IPS-18c (cell line): Measurements from ENCODE around the gene KARS1.

Experiments
- H3K4me3 ChIP-seq: 2 replicates; pipeline ENCODE4 v1.7.0; 2013; ENCODE audit warnings: low read depth, mild to moderate bottlenecking, low read length, moderate library complexity; ENCODE audit not compliant: insufficient read depth
- H3K9me3 ChIP-seq: one replicate; pipeline ENCODE4 v1.6.1; 2013; ENCODE audit warnings: mild to moderate bottlenecking, low read length, moderate library complexity; ENCODE audit not compliant: control insufficient read depth, insufficient read depth

Gene KARS1

DNA sequence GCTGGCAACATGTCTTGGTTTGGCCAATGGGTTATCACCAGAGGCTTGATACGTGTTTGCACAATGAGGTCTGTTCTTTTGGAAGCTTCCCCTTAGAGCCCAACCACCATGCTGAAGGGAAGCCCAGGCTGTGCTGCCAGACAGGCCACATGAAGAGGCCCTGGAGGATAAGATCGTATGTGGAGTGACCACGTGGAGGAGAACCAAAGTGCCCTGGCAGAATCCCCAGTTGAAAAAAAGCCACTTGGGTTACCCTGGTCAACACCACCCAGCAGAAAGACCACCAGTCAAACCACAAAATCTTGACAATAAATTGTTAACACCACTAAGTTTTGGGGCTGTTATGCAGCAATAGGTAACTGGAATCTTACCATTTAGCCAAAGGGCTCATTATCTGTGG, 17.4 kb downstream of the KARS1 start:
- no peaks in the 10 kb centered on the region for H3K9me3 ChIP-seq

DNA sequence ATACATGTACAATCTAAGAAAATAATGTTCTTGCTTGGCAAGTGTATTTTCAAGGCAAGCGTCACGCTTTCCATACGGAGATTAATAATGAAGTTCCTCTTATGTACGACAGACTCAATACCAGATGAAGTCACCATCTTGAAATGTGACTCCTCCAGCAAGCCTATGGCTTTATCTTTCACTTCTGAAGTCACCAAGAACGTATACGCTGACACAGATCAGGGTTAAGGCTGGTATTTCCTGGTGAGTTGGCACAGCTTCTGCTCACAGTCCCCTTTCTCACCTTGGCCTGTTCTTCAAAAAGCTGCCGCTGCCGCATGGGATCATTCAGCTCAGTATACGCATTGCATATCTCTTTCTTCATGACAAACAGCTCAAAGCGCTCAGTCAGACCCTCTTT, 18.3 kb downstream of the KARS1 start:
- H3K9me3 ChIP-seq: no peaks in the 10 kb centered on the region
- no peak overlapping the region for H3K4me3 ChIP-seq

More for the DNA sequence above, 17.4 kb downstream of the KARS1 start:
- H3K4me3 ChIP-seq: no peak overlapping the region

DNA sequence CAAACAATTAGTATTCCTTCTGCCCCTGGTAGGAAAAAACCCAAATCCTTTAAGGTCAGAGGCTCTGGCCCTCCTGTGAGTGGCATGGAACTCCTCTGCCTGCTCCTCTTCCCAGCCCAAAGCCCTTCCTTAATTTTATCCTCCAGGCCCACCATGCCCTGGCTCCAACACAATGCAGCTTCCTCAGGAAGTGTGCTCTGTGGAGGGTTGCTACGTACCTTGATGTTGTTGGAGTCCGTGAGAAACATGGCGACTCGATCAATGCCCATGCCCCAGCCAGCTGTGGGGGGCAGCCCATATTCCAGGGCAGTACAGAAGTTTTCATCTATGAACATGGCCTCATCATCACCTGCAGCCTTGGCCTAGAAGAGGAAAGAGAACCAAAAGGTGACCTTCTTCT, 19.1 kb downstream of the KARS1 start:
- Histone ChIP-seq H3K4me3 (no peak overlapping the region), H3K9me3 (no peaks in the 10 kb centered on the region)

DNA sequence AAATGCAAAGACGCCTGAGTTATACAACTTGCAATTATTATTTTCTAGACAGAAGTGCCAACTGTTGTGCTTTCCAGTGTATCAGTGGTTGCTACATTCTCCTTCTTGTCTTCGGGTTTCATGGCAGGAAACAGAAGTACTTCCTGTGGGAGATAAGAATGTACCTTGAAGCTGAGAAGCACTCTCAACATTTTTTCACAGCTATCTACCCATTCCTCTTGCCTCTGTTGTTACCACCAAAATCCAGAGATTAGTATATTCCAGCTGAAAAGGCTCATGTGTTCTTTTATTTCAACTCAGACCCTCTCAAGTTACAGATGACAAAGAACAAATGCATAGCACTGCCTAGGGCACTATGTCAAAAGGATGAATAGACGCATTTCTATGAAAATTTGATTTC, 19.6 kb downstream of the KARS1 start:
- no peak overlapping the region for H3K4me3 ChIP-seq

DNA sequence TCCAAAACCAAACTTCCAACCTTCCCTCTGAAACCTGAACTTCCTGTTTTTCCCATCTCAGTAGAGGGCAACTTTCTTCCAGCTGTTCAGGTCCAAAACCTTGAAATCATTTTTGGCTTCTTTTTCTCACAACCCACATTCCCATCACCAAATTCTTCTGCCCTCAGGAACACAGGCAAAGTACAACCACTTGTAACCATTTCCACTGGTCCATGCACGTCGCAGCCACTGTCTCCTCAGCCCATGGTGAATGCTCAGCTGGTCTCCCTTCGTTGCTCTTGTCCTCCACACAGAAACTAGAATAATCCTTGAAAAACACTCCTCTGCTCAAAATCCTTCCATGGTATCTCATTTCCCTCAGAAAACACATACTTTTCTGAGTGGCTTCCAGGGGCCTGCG, 20.7 kb downstream of the KARS1 start:
- Histone ChIP-seq H3K9me3 (no peaks in the 10 kb centered on the region), H3K4me3 (no peak overlapping the region)

More for the DNA sequence above, 19.6 kb downstream of the KARS1 start:
- no peaks in the 10 kb centered on the region for H3K9me3 ChIP-seq

DNA sequence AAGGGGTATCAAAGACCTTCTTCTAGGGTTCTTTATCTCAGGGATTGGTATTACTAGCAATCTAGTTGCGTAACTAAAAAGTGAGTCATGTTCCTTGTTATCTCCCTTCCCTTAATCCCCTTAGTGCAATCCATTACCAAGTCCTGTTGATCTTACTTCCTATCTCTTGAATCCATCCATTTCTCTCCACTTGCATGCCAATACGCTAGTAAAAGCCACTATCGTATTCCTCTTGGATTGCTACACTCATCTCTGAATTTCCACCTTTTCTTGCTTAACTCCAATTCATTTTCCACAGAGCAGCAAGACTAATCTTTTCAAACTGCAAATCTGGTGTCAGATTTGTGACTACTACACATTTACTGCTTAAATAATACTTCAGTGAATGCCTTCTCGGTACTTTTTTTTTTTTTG, 22.5 kb downstream of the KARS1 start:
- no peaks in the 10 kb centered on the region for H3K9me3 ChIP-seq
- no peak overlapping the region for H3K4me3 ChIP-seq

DNA sequence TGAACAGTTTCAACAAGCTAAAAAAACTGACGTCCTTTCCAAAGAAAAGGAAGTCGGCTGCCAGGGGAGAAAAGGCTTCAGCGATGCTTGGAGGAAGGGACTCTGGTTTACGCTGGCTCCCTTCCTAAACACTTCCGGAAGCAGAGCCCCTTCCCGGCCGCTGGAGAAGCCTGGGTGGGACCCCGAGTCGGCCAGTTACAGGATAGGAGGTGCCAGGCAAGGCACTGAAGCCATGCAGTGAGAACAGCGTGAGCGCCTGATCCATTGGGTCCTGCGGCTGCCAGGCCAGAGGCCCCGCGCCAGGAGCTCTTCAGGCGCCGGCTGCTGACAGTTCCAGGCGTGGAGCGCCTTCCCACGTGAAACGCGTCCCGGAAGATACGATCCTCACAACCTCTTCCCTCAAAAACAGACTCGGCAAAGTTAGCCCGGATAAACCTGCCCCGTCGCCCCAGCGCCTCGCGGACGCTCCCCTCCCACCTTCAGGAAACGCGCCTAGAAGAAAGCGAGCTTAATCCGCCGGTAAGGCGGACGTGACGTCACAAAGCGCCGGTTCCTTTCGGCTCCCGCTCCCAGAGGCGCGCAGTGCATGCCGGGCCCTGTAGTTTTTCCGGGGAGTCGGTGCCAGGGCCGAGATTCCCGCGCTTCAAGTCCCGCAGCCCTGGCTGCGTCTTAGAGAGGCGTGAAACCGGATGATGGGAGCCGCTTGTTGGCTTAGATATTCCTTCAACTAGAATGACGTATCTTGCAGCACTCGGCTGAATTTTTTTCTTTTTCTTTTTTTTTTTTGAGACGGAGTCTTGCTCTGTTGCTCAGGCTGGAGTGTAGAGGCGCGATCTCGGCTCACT, 24.5 kb downstream of the KARS1 start, which contains the start of gene ADAT1:
Gene ADAT1, minus strand, starts transcription at position 521 of the 845 bp plus-strand sequence. CDS start 2,482 bp downstream, outside the sequence.
- Histone ChIP-seq H3K9me3 (no peaks in the 10 kb centered on the region), H3K4me3 (peak within 1 kb of the TSS; percentile 77)

DNA sequence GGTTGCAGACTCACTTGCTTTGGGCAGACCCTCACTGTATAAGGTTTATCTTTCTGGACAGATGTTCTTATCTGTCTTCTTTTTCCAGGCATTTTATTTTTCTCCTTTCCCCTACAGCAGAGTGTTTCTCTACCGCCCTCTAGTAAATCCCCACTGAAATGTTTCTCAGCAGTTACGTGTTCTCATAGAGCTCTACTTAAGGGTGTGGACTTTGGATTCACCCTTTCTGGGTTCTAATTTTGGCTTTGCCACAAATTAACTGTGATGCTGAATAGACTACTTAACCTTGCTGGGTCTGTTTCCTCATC, 26.3 kb downstream of the KARS1 start:
- no peak overlapping the region for H3K4me3 ChIP-seq

DNA sequence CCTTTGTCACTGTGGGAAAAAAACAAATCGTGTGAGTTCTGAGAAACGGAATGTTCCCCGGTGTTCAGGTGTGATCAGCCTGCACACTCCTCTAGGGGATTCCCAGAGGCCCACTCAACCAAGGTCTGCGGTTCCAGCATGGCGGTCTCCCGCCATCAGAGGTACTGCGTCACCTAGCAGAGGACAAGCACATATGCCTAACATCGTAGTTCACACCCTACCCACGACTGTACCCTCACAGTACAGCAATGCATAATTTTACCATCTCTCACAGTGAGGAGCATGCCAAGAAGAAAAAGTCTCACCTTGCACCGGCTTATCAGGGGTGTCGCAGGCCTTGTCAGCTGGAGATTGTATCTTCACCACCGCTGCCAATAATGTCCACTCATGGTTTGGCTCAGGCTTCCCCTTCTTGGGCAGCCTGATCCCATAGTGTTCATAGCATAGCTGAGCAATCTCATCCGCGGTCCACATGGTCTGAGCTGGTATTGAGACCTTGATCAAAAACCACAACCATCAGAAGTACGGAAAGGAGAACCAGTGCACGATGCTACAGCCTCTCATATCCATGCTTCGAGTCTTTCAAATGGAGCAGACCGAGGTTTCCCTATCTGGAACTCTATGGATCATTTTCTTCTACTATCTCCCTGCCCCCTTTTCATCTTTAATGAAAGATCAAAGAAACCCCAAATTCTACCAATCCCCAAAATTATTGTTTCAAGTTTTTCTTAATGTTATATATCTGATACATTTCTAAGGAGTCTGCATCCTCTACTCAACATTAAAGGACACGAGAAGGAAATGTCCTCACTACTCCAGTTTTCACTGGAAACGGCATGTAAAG, 26.9 kb downstream of the KARS1 start:
- H3K9me3 ChIP-seq: no peaks in the 10 kb centered on the region
- H3K4me3 ChIP-seq: no peak overlapping the region

More for the DNA sequence above, 26.3 kb downstream of the KARS1 start:
- H3K9me3 ChIP-seq: no peaks in the 10 kb centered on the region

DNA sequence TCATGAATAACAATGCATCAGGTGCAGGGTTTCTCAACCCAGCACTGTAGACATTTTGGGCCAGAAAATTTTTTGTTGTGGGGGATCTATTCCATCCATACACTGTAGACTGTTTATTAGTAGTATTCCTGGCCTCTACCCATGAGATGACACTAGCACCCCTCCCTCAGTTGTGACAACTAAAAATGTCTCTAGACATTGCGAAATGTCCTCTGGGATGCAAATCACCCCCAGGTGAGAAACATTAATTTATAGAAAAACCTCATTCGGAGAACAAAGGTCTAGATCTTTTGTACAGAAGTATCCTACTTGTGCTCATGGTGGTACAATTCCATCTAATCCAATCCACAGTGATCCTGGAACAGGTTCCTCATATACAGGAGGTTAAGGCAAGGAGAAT, 28.7 kb downstream of the KARS1 start:
- Histone ChIP-seq H3K9me3 (no peaks in the 10 kb centered on the region), H3K4me3 (no peak overlapping the region)

DNA sequence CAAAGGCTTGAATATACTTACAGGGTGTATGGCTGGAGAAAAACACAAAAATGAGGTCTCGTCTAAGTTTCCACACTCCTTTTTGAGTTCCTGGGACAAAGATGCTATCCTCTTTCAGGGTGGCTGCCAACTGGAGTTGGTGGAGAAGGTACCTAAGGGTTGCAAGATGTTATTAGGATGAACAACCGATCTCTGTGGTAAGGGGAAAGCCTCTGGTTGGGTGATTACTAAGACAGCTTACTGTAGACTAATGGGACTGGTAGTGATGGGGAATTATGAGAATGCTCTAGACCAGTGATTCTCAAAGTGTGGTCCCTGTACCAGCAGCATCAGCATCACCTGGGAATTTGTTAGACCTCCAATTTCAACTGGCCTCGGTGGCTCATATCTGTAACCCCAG, 30.3 kb downstream of the KARS1 start:
- Histone ChIP-seq H3K9me3 (no peaks in the 10 kb centered on the region), H3K4me3 (no peak overlapping the region)

DNA sequence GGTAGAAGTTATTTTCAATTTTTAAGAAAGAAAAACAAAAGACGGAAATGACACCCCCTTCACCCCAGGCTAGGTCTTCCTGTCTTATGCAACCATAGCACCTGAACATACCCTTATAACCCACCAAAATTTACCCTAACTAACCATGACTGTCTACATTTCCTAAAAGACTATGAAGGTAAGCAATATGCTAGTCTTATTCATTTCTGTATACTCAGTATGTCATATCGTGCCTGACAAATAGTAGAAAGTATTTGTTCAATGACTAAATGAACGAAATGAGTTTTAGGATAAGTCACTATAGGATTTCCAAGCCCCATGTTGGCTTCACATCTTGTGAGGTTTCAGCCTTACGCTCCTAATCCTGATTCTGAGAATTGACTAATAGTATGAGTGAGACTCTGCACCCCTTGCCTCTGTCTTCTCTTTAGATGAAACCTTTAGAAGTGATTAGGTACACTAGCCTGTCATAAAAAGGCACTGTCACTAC, 30.9 kb downstream of the KARS1 start:
- Histone ChIP-seq H3K9me3 (no peaks in the 10 kb centered on the region), H3K4me3 (no peak overlapping the region)

DNA sequence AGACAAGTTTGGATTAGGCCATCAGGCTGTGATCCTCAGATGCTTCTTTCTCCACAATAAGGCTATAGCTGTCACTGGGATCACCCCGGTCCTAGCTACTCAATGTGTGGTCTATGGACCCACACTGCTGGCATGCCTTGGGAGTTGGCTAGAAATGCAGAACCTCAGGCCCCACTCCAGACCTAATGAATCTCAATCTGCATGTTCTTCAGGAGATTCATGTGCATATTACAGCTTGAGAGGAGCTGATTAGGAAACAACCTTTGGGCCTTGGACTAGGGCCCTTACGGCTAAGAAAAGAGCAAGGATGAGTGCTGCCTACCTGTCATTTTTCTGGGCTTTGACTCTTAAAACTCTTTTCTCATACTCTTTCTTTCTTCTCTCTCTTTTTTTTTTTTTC, 31.8 kb downstream of the KARS1 start:
- Histone ChIP-seq H3K9me3 (no peaks in the 10 kb centered on the region), H3K4me3 (no peak overlapping the region)

DNA sequence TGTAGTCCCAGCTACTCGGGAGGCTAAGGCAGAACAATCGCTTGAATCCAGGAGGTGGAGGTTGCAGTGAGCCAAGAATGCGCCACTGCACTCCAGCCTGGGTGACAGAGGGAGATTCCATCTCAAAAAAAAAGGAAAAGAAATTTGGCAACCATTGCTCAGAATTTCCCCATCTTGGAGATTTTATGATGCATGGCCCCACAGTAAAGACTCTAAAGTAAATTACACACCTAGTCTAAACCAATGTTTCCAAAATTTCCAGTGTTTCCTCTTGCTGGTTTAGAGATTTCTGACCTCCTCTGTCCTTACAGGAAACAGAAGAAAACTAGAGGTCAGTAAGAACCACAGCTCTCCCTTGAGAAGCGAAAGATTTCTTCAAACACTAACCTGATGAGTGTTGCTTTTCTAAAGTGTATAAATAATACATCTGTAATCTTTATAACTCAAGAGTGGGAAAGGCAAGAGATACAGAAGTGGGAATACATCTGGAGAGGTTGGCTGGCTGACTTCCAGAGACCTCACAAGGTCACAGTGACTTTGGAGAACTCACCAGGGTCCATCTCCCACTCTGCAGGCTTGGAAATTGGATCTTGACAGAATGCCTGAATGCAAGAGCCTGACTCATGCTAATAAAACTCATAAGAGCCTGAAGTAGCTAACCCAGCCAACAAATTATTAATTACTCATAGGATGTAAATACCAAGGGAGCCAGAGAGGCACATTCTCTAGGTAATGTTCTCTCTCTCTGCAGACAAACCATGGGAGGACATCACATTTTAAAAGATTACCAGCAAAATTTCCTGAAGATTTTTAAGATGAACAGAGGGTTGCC, 33.2 kb downstream of the KARS1 start:
- Histone ChIP-seq H3K4me3 (no peak overlapping the region), H3K9me3 (no peaks in the 10 kb centered on the region)

DNA sequence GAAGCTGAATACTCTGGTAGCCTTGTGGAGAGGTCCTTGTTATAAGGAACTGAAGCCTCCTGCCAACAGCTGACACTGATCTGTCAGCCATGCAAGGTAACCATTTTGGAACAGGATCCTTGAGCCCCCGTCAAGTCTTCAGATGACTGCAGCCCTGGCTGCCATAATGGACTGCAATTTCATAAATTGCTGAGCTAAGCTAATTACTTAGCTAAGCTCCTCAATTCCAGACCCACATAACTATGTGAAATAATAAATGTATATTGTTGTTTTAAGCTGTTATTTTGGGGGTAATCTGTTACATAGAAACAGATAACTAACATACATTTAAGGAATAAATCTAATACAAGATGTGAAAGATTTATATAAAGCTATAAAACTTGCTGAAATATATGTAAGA, 41.0 kb downstream of the KARS1 start:
- no peaks in the 10 kb centered on the region for H3K9me3 ChIP-seq
- no peak overlapping the region for H3K4me3 ChIP-seq

DNA sequence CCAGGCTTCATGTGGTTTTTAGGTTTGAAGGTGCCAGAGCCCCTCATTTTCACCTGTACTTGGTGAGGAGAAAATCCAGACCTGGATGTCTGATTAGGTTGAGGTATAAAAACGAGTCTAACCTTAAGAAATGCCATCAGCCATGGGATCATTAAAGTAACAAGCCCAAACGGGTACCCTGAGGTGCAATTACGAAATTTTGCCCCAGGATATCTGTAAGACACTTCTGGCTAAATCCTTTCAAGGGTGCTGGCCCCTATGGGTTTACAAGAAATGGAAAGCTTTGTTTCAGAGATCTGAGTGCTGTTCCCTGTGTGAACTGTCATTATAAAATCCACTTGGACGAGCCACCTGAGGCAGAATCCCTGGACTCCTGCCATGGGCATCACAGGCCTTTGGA, 44.2 kb downstream of the KARS1 start:
- H3K9me3 ChIP-seq: no peaks in the 10 kb centered on the region
- H3K4me3 ChIP-seq: no peak overlapping the region
